GM12801 (cell line): ENCODE data around the gene GALNT9.

ENCODE experiments used
- CTCF ChIP-seq: IDR thresholded peaks from one replicate; pipeline ENCODE4 v1.5.1; 2011; ENCODE audit warnings: control low read depth; ENCODE audit not compliant: insufficient read length; ENCODE audit errors: extremely low read depth

GALNT9 gene

GRCh38 chr12:132264086-132265010 lies 65.0 kb downstream of the GALNT9 start:
- no peak for TF ChIP-seq CTCF

- no peak for TF ChIP-seq CTCF
Measured at GRCh38 chr12:132263451-132264049, 65.8 kb downstream of the GALNT9 start.

- TF ChIP-seq CTCF = no peak
Measured at GRCh38 chr12:132263061-132263360, 66.4 kb downstream of the GALNT9 start.

GRCh38 chr12:132262256-132263060 lies 66.9 kb downstream of the GALNT9 start:
- TF ChIP-seq CTCF = no peak

- TF ChIP-seq CTCF = no peak
Measured at GRCh38 chr12:132261328-132262138, 67.9 kb downstream of the GALNT9 start.

GRCh38 chr12:132260721-132261120 lies 68.7 kb downstream of the GALNT9 start:
- no peak for TF ChIP-seq CTCF
